ENCODE measurements around the gene SLC41A3. TPM values are rescaled to one million over a fixed set of nuclear protein-coding genes. Genes with fewer than 3 reads are reported as not detected.

The SLC41A3 gene
- total and polyA plus RNA-seq, 2 of the 4 experiments (the other 2 are of a cell fraction): 30.5 to 43.5 TPM

DNA sequence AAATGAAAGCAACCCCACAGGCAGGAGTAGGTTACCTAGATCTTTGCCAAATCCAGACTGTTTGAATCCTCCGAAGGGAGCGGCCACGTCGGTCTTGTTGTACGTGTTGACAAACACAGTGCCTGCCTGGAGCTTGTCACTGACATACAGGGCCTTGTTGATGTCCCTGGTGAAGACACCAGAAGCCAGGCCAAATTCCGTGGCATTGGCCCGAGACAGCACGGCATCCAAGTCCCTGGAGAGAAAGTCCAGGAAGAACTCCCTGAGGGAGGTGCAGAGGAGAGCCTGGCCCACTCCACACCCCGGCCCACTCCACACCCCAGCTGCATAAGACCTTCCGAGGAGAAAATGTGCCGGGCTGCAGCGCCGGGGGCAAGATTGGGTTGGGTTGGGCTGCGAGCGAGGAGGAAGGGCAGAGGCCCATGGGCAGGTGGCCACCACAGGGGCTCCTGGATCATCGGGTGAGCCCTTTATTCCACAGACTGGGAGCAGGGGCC, 21.8 kb upstream of the SLC41A3 start (continued):
- TF ChIP-seq, protein P1, sequence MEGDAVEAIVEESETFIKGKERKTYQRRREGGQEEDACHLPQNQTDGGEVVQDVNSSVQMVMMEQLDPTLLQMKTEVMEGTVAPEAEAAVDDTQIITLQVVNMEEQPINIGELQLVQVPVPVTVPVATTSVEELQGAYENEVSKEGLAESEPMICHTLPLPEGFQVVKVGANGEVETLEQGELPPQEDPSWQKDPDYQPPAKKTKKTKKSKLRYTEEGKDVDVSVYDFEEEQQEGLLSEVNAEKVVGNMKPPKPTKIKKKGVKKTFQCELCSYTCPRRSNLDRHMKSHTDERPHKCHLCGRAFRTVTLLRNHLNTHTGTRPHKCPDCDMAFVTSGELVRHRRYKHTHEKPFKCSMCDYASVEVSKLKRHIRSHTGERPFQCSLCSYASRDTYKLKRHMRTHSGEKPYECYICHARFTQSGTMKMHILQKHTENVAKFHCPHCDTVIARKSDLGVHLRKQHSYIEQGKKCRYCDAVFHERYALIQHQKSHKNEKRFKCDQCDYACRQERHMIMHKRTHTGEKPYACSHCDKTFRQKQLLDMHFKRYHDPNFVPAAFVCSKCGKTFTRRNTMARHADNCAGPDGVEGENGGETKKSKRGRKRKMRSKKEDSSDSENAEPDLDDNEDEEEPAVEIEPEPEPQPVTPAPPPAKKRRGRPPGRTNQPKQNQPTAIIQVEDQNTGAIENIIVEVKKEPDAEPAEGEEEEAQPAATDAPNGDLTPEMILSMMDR (conservative IDR thresholded peaks at IDR 0.05; ENCODE audit: low read depth, low read length): no peak

DNA sequence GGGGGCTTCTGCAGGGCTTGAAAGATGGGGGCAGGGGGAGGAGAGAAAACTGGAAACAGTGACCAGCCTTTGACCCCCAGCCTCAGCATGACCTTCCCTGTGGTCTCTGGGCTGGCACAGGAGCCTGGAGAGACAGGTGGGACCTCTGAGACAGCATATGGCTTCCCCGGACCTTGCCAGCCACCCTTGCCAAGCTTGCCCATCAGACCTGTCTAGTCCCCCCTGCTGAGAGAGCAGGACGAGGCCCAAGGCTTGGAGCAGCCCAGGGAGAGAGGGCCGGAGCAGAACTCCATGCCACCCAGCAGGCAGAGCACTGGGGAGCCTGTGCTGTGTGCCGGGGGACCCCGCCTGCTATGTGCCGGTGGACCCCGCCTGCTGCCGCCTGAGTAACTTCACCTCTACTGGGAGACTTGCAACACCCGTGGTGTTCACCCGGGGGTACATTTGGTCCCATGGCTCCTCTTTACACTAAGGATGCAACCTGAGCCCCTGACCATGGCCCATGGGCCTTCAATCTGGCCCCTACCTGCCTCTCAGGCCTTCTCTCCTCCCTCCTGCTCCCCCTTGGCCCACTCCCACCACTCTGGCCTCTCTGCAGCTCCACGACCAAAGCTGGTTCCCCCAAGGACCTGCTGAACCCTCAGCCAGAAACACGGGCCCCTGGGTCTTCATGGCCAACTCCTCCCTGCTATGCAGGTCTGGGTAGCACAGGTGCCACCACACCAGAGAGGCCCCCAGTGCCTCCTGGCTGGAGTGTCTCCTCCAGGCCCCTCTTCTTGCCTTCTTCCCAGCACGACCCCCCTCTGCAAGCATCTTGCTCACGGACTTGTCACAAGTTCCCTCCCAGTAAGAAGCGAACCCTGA, 21.1 kb upstream of the SLC41A3 start:
- peaks cover 6% of the 10 kb centered on the region; the same call in 1 of the 2 replicates for H3K9me1 ChIP-seq (ENCODE audit: insufficient read depth, low read length)
- H3K27me3 ChIP-seq (ENCODE audit: control insufficient read depth, insufficient read depth, low read length): peaks cover 5% of the 10 kb centered on the region; the same call in 1 of the 2 replicates
- H4K91ac ChIP-seq (ENCODE audit: insufficient read depth, low read depth, low read length): no peak overlapping the region
- no peaks in the 10 kb centered on the region for H4K20me1 ChIP-seq (ENCODE audit: insufficient read depth, low read length)
- no peak overlapping the region for H3K9ac ChIP-seq (ENCODE audit: low read depth, low read length)
- no peak overlapping the region for H2BK15ac ChIP-seq (ENCODE audit: low read depth, low read length)
- ATAC-seq (ENCODE audit: low read depth) (no peak), DNase-seq (no peak)
- no peak overlapping the region for H2AK5ac ChIP-seq (ENCODE audit: low read depth, low read length)
- CTCF ChIA-PET: no interaction called here
- no peak overlapping the region for H3K14ac ChIP-seq (replicated peaks; ENCODE audit: low read depth, low read length)
- no peak overlapping the region for H2BK120ac ChIP-seq (ENCODE audit: low read depth, low read length)
- no peak overlapping the region for H3K23ac ChIP-seq (ENCODE audit: low read depth, low read length)
- peaks cover 7% of the 10 kb centered on the region for H3K4me1 ChIP-seq (ENCODE audit: control insufficient read depth, insufficient read depth, low read length)
- H3K79me1 ChIP-seq (ENCODE audit: low read depth in 1 of 2, low read length in 2 of 2): no peaks in the 10 kb centered on the region
- POLR2A ChIA-PET (ENCODE audit: unreplicated experiment): no interaction called here
- no peak overlapping the region for H3K18ac ChIP-seq (ENCODE audit: low read depth, low read length)
- no peak overlapping the region for H3K4me3 ChIP-seq (ENCODE audit: insufficient read depth, low read depth, low read length)
- dilution Hi-C loops (cut with HindIII; ENCODE audit: low sequenced_read_pairs, unreplicated experiment): no loop called here
- H3K36me3 ChIP-seq (ENCODE audit: control insufficient read depth, insufficient read depth, low read length): no peaks in the 10 kb centered on the region
- H3K56ac ChIP-seq (ENCODE audit: extremely low read depth, insufficient read depth, low read length): no peak overlapping the region
- H3K27ac ChIP-seq (ENCODE audit: insufficient read depth, low read length): no peak overlapping the region
- H2BK5ac ChIP-seq (ENCODE audit: low read depth, low read length, poor library complexity, severe bottlenecking): no peak overlapping the region
- no peak overlapping the region for H2BK20ac ChIP-seq (ENCODE audit: low read depth, low read length)
- no peak overlapping the region for H2AK9ac ChIP-seq (replicated peaks; ENCODE audit: low read depth, low read length, poor library complexity)
- in situ Hi-C loops (cut with MboI; ENCODE audit: low sequenced_read_pairs): no loop called here
- no peak overlapping the region for H2AFZ ChIP-seq (replicated peaks; ENCODE audit: low read length, poor library complexity)
- TF ChIP-seq FOS (IDR thresholded peaks at IDR 0.05; ENCODE audit: low read depth, low read length) (no peak), BHLHE40 (IDR thresholded peaks at IDR 0.05; ENCODE audit: low read depth, low read length) (no peak), POLR2A (IDR thresholded peaks at IDR 0.05; ENCODE audit: low read depth, low read length) (no peak), NFE2L2 (IDR thresholded peaks at IDR 0.05; ENCODE audit: low read depth, low read length) (no peak), RCOR1 (IDR thresholded peaks at IDR 0.05; ENCODE audit: insufficient replicate concordance, low read length) (no peak), MAFK (IDR thresholded peaks at IDR 0.05; ENCODE audit: low read depth, low read length) (no peak), CHD1 (IDR thresholded peaks at IDR 0.05; ENCODE audit: low read depth, low read length) (no peak)
- TF ChIP-seq, protein P2, sequence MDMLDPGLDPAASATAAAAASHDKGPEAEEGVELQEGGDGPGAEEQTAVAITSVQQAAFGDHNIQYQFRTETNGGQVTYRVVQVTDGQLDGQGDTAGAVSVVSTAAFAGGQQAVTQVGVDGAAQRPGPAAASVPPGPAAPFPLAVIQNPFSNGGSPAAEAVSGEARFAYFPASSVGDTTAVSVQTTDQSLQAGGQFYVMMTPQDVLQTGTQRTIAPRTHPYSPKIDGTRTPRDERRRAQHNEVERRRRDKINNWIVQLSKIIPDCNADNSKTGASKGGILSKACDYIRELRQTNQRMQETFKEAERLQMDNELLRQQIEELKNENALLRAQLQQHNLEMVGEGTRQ (IDR thresholded peaks at IDR 0.05; ENCODE audit: low read depth, low read length): no peak
- TF ChIP-seq, protein P1 (conservative IDR thresholded peaks at IDR 0.05; ENCODE audit: low read depth, low read length): no peak
- no peak overlapping the region for H4K5ac ChIP-seq (ENCODE audit: low read depth, low read length)
- intact Hi-C loops (cut with micrococcal nuclease): no loop called here
- H4K8ac ChIP-seq (ENCODE audit: low read depth in 2 of 2, low read length in 2 of 2): no peak overlapping the region
- H3K4ac ChIP-seq (ENCODE audit: low read depth, low read length): no peak overlapping the region
- no peaks in the 10 kb centered on the region for H3K9me3 ChIP-seq (ENCODE audit: control insufficient read depth, insufficient read depth, low read length)
- no peak overlapping the region for H3K4me2 ChIP-seq (ENCODE audit: low read depth, low read length)
- BruUV-seq (replicated peaks): no TSS peak
- 73% methylated on average over 7 of the region's 15 CpGs; no CpG with 5 or more reads in 1 of the 2 experiments for WGBS, 2 experiments (ENCODE audit: extremely low coverage in 2 of 2, insufficient read length in 1 of 2)

Measured in IMR-90 (cell line).